RWPE2 (cell line): Measurements from ENCODE around the gene LIMA1.

Experiments used
- ATAC-seq: fragments of 200-7000 bp; cut with Tn5 transposase; 3 replicates; pipeline ENCODE4 v1.9.1; 2021; ENCODE audit warnings: low read depth
- DNase-seq: peaks from one replicate; pipeline ENCODE4 v3.0.0-alpha.2; 2020; ENCODE audit warnings: low spot score
- H3K27ac ChIP-seq: fragments of 450-650 bp; 2 replicates; pipeline ENCODE4 v1.5.1; 2017; ENCODE audit warnings: mild to moderate bottlenecking; ENCODE audit not compliant: poor library complexity, severe bottlenecking
- H3K27me3 ChIP-seq: fragments of 250-450 bp; sonication (Bioruptor Pico); 2 replicates; pipeline ENCODE4 v1.5.1; 2021; ENCODE audit warnings: mild to moderate bottlenecking, moderate library complexity; ENCODE audit not compliant: insufficient read depth, poor library complexity, severe bottlenecking
- H3K36me3 ChIP-seq: fragments of 250-450 bp; sonication (Bioruptor Pico); 2 replicates; pipeline ENCODE4 v1.5.1; 2020; ENCODE audit warnings: low read depth, mild to moderate bottlenecking, moderate library complexity
- H3K4me1 ChIP-seq: fragments of 250-450 bp; sonication (Bioruptor Pico); 2 replicates; pipeline ENCODE4 v1.5.1; 2021; ENCODE audit warnings: mild to moderate bottlenecking, moderate library complexity; ENCODE audit not compliant: insufficient read depth, poor library complexity, severe bottlenecking
- H3K4me3 ChIP-seq: fragments of 250-450 bp; sonication (Bioruptor Pico); 2 replicates; pipeline ENCODE4 v1.5.1; 2021; ENCODE audit warnings: mild to moderate bottlenecking, moderate library complexity; ENCODE audit not compliant: severe bottlenecking
- H3K9me3 ChIP-seq: fragments of 250-450 bp; sonication (Bioruptor Pico); 2 replicates; pipeline ENCODE4 v1.5.1; 2021; ENCODE audit warnings: mild to moderate bottlenecking, moderate library complexity; ENCODE audit not compliant: severe bottlenecking
- CTCF ChIP-seq: fragments of 450-650 bp; IDR thresholded peaks from one replicate; pipeline ENCODE4 v1.5.1; 2017; ENCODE audit warnings: mild to moderate bottlenecking, moderate library complexity; ENCODE audit not compliant: poor library complexity, severe bottlenecking

The LIMA1 gene

GRCh38 chr12:50147281-50147680, 136.0 kb downstream of the LIMA1 start:
- Histone ChIP-seq H3K4me3 (no peak overlapping the region), H3K4me1 (no peaks in the 10 kb centered on the region), H3K27me3 (no peaks in the 10 kb centered on the region), H3K36me3 (peaks cover 18% of the 10 kb centered on the region), H3K27ac (no peak overlapping the region), H3K9me3 (no peaks in the 10 kb centered on the region)
- no peak for ATAC-seq
- no peak for DNase-seq
- TF ChIP-seq CTCF = no peak

GRCh38 chr12:50145439-50145838, 137.9 kb downstream of the LIMA1 start:
- no peak for DNase-seq
- no peak for ATAC-seq
- Histone ChIP-seq H3K27ac (no peak overlapping the region), H3K4me1 (no peaks in the 10 kb centered on the region), H3K36me3 (peaks cover 25% of the 10 kb centered on the region), H3K27me3 (no peaks in the 10 kb centered on the region), H3K4me3 (no peak overlapping the region), H3K9me3 (no peaks in the 10 kb centered on the region)
- TF ChIP-seq CTCF = no peak

- H3K27me3 ChIP-seq = no peaks in the 10 kb centered on the region
- H3K4me3 ChIP-seq = no peak overlapping the region
- ATAC-seq = no peak
- H3K36me3 ChIP-seq = peaks cover 45% of the 10 kb centered on the region
- DNase-seq = no peak
- H3K27ac ChIP-seq = no peak overlapping the region
- no peak for TF ChIP-seq CTCF
- no peaks in the 10 kb centered on the region for H3K4me1 ChIP-seq
- no peaks in the 10 kb centered on the region for H3K9me3 ChIP-seq
These were observed 140.3 kb downstream of the LIMA1 start for GRCh38 chr12:50142993-50143392.

- ATAC-seq (no peak), DNase-seq (no peak)
- peaks cover 73% of the 10 kb centered on the region for H3K36me3 ChIP-seq
These were observed 150.7 kb downstream of the LIMA1 start for GRCh38 chr12:50132505-50133135.

More at GRCh38 chr12:50132505-50133135, 150.7 kb downstream of the LIMA1 start:
- Histone ChIP-seq H3K4me3 (no peak overlapping the region), H3K4me1 (no peaks in the 10 kb centered on the region), H3K9me3 (no peaks in the 10 kb centered on the region), H3K27me3 (no peaks in the 10 kb centered on the region), H3K27ac (no peak overlapping the region)
- TF ChIP-seq CTCF = peak; percentile 57
